Stomach (tissue), 9 donors: ENCODE results near the gene DDI2. TPM values are rescaled to one million over a fixed set of nuclear protein-coding genes. Genes with fewer than 3 reads are reported as not detected.

Experiments
- DNase-seq, 2 donors: peaks; one replicate each; pipeline versions ENCODE4 v3.0.0 to v3.0.0-alpha.2; 2013 to 2019
- H3K27ac ChIP-seq, 5 donors: fragments of 200-600 bp in 4 of 5; sonication (generic) in 4 of 5; one replicate each; pipeline ENCODE4 v1.5.1; 2013 to 2019; ENCODE audit warnings: mild to moderate bottlenecking in 1 of 5, moderate library complexity in 1 of 5
- H3K27me3 ChIP-seq, 3 donors: fragments of 200-600 bp; sonication (generic); one replicate each; pipeline ENCODE4 v1.5.1; 2017 to 2019; ENCODE audit warnings: mixed run types in 1 of 3
- H3K36me3 ChIP-seq, 4 donors: fragments of 200-600 bp; sonication (generic); 1 replicate in 3 of 4; 2 replicates in 1 of 4; pipeline ENCODE4 v1.5.1; 2016 to 2019
- H3K4me1 ChIP-seq, 4 donors: fragments of 200-600 bp; sonication (generic); one replicate each; pipeline ENCODE4 v1.5.1; 2016 to 2019
- H3K4me3 ChIP-seq, 4 donors: fragments of 200-600 bp; sonication (generic) in 3 of 4; one replicate each; pipeline ENCODE4 v1.5.1; 2016 to 2019; ENCODE audit warnings: mild to moderate bottlenecking in 1 of 4
- H3K9me3 ChIP-seq, 4 donors: fragments of 200-600 bp; sonication (generic); one replicate each; pipeline ENCODE4 v1.5.1; 2016 to 2019
- CTCF ChIP-seq, 7 experiments: fragments of 450-650 bp in 4 of 7; fragments of 200-600 bp in 3 of 7; sonication (generic) in 3 of 7; IDR thresholded peaks; one replicate each; pipeline ENCODE4 v1.5.1; 2016 to 2019; ENCODE audit warnings: antibody characterized with exemption in 7 of 7, control low read depth in 2 of 7, mild to moderate bottlenecking in 1 of 7
- EP300 ChIP-seq: sonication (generic); formaldehyde crosslinking; IDR thresholded peaks from one replicate; pipeline ENCODE4 v1.6.1; 2017; ENCODE audit warnings: antibody characterized with exemption
- POLR2A ChIP-seq, 4 donors: fragments of 450-650 bp; IDR thresholded peaks; one replicate each; pipeline ENCODE4 v1.6.1; 2016; ENCODE audit warnings: antibody characterized with exemption in 4 of 4, control low read depth in 2 of 4, mild to moderate bottlenecking in 1 of 4, moderate library complexity in 1 of 4
- POLR2AphosphoS5 ChIP-seq, 3 donors: sonication (generic); formaldehyde crosslinking; IDR thresholded peaks; one replicate each; pipeline ENCODE4 v1.6.1; 2016; ENCODE audit warnings: antibody characterized with exemption in 3 of 3
- WGBS, 5 donors: extraction: QIAGEN DNeasy Blood & Tissue Kit in 3 of 5; methylation state at CpG; one replicate each; pipeline versions ENCODE4 v1.1.5 to v1.1.7; 2013 to 2018; 5-methylcytosine and 5-hydroxymethylcytosine counted together
- intact Hi-C: fragments of 100-400 bp; cut with DNase I; formaldehyde crosslinking; loops from one replicate; pipeline ENCODE4 v1.15.1; 2023; ENCODE audit warnings: low total_unique reads
- polyA plus RNA-seq, 3 donors: library from polyadenylated mRNA; stranded (reverse); fragments of 200-250 nt; gene quantifications; one replicate each; pipeline ENCODE4 v1.2.3, GENCODE V29; 2013
- total RNA-seq, 5 donors: library from RNA; depleted of rRNA; stranded (reverse); fragments of >200 nt; gene quantifications; one replicate each; pipeline versions ENCODE4 v1.1.0 to v1.2.3, GENCODE V29; 2014 to 2016
- donor health status: healthy with polysubstance abuse.
- donor health status: Bipolar disorder and iron deficiency.
- donor health status: healthy.

DDI2 gene
- total and polyA plus RNA-seq, 8 donors = 3.1 to 261 (median 16.6) TPM

- Histone ChIP-seq H3K9me3 (no peaks in the 10 kb centered on the region), H3K27me3 (no peaks in the 10 kb centered on the region), H3K27ac (no peak overlapping the region), H3K36me3 (no peaks in the 10 kb centered on the region), H3K4me1 (peaks cover 0 to 3% (median 0%) of the 10 kb centered on the region in 4 donors), H3K4me3 (no peak overlapping the region)
- DNase-seq = no peak
- no peak for TF ChIP-seq CTCF (IDR thresholded peaks at IDR 0.05)
- TF ChIP-seq POLR2A (IDR thresholded peaks at IDR 0.05) = no peak
- TF ChIP-seq POLR2AphosphoS5 (IDR thresholded peaks at IDR 0.05) = no peak
- TF ChIP-seq EP300 = no peak
- intact Hi-C loops = no loop called here
- WGBS, 5 donors = 58 to 74% (median 69%) methylated on average over 4 of the region's 4 CpGs
Measured at GRCh38 chr1:15610167-15610566, 7.1 kb upstream of the DDI2 start.

GRCh38 chr1:15616373-15617172, 685 bp upstream of the DDI2 start:
- Histone ChIP-seq H3K27ac (peak overlapping the region; percentile 89 to 100 (median 98)), H3K27me3 (no peaks in the 10 kb centered on the region), H3K9me3 (no peaks in the 10 kb centered on the region), H3K36me3 (no peaks in the 10 kb centered on the region), H3K4me3 (peak overlapping the region; percentile 85 to 95 (median 90)), H3K4me1 (peaks cover 39 to 53% (median 44%) of the 10 kb centered on the region in 4 donors)
- intact Hi-C loops = no loop called here
- DNase-seq = peak in 1 of 2 donors; percentile 65
- no peak for TF ChIP-seq CTCF (IDR thresholded peaks at IDR 0.05)
- peak in 1 of 4 donors; percentile 48 for TF ChIP-seq POLR2A (IDR thresholded peaks at IDR 0.05)
- no peak for TF ChIP-seq POLR2AphosphoS5 (IDR thresholded peaks at IDR 0.05)
- TF ChIP-seq EP300 = no peak
- 24 to 26% (median 25%) methylated on average over 16 of the region's 16 CpGs for WGBS, 5 donors

GRCh38 chr1:15618077-15618654, 908 bp downstream of the DDI2 start:
- TF ChIP-seq POLR2A (IDR thresholded peaks at IDR 0.05) (no peak), CTCF (IDR thresholded peaks at IDR 0.05) (no peak), POLR2AphosphoS5 (IDR thresholded peaks at IDR 0.05) (no peak), EP300 (no peak)
- Histone ChIP-seq H3K27ac (peak overlapping the region; percentile 97 to 100 (median 98)), H3K36me3 (no peaks in the 10 kb centered on the region), H3K4me3 (peak overlapping the region; percentile 85 to 95 (median 90)), H3K4me1 (peaks cover 41 to 68% (median 56%) of the 10 kb centered on the region in 4 donors), H3K9me3 (no peaks in the 10 kb centered on the region), H3K27me3 (no peaks in the 10 kb centered on the region)
- WGBS, 5 donors = 0% methylated on average over 8 of the region's 8 CpGs
- intact Hi-C loops = no loop called here
- peak in 1 of 2 donors; percentile 74 for DNase-seq

GRCh38 chr1:15618655-15619525, 1.6 kb downstream of the DDI2 start:
- WGBS, 5 donors = 65 to 67% (median 66%) methylated on average over 26 of the region's 26 CpGs
- H3K4me3 ChIP-seq = peak overlapping the region; percentile 85 to 95 (median 90)
- TF ChIP-seq EP300 = no peak
- TF ChIP-seq CTCF (IDR thresholded peaks at IDR 0.05) = no peak
- peak; percentile 61 to 77 (median 68) for TF ChIP-seq POLR2AphosphoS5 (IDR thresholded peaks at IDR 0.05)
- no peak for TF ChIP-seq POLR2A (IDR thresholded peaks at IDR 0.05)
- peak in 1 of 2 donors; percentile 80 for DNase-seq
- intact Hi-C loops = no loop called here
- peaks cover 41 to 75% (median 59%) of the 10 kb centered on the region in 4 donors for H3K4me1 ChIP-seq
- H3K36me3 ChIP-seq = no peaks in the 10 kb centered on the region
- H3K27me3 ChIP-seq = no peaks in the 10 kb centered on the region
- H3K27ac ChIP-seq = peak overlapping the region; percentile 81 to 100 (median 98)
- H3K9me3 ChIP-seq = no peaks in the 10 kb centered on the region
